Natural killer cell (primary cell): ENCODE measurements around the gene MRO. TPM values are rescaled to one million over a fixed set of nuclear protein-coding genes. Genes with fewer than 3 reads are reported as not detected.

Experiments
- ATAC-seq, 3 donors: fragments of 150-1000 bp in 2 of 3; fragments of 200-7000 bp in 1 of 3; cut with Tn5 transposase; 1 replicate in 1 of 3; 2 replicates in 2 of 3; pipeline ENCODE4 v1.10.0; 2021; ENCODE audit warnings: mild to moderate bottlenecking in 2 of 3, moderate library complexity in 2 of 3
- DNase-seq, 2 donors: peaks; one replicate each; pipeline versions ENCODE4 v3.0.0 to v3.0.0-alpha.2; 2013 to 2021; ENCODE audit warnings: mixed read lengths in 1 of 2
- H3K27ac ChIP-seq: one replicate; pipeline ENCODE4 v1.5.1; 2013; ENCODE audit warnings: mild to moderate bottlenecking, low read length
- H3K27me3 ChIP-seq: one replicate; pipeline ENCODE4 v1.6.1; 2013; ENCODE audit warnings: low read length; ENCODE audit not compliant: control insufficient read depth, insufficient read depth
- H3K36me3 ChIP-seq: one replicate; pipeline ENCODE4 v1.6.1; 2013; ENCODE audit warnings: low read length; ENCODE audit not compliant: control insufficient read depth, insufficient read depth
- H3K4me1 ChIP-seq: one replicate; pipeline ENCODE4 v1.6.1; 2013; ENCODE audit warnings: low read length; ENCODE audit not compliant: control insufficient read depth, insufficient read depth
- H3K4me3 ChIP-seq: one replicate; pipeline ENCODE4 v1.5.1; 2013; ENCODE audit warnings: low read length
- H3K9me3 ChIP-seq: one replicate; pipeline ENCODE4 v1.6.1; 2013; ENCODE audit warnings: low read length; ENCODE audit not compliant: control insufficient read depth, insufficient read depth
- H3K27ac Mint-ChIP-seq, 2 donors: one replicate each; pipeline ENCODE4 v1.8.0; 2022; ENCODE audit warnings: mild to moderate bottlenecking in 2 of 2, mixed read lengths in 2 of 2, moderate library complexity in 1 of 2
- H3K27me3 Mint-ChIP-seq, 2 donors: one replicate each; pipeline ENCODE4 v1.8.0; 2022; ENCODE audit warnings: low read depth in 2 of 2, mixed read lengths in 2 of 2
- H3K36me3 Mint-ChIP-seq: one replicate; pipeline ENCODE4 v1.8.0; 2022; ENCODE audit warnings: mixed read lengths
- H3K4me1 Mint-ChIP-seq, 2 donors: one replicate each; pipeline ENCODE4 v1.8.0; 2022; ENCODE audit warnings: mixed read lengths in 2 of 2
- H3K4me3 Mint-ChIP-seq: one replicate; pipeline ENCODE4 v1.8.0; 2022; ENCODE audit warnings: mild to moderate bottlenecking, moderate library complexity, mixed read lengths
- H3K9me3 Mint-ChIP-seq, 2 donors: one replicate each; pipeline ENCODE4 v1.8.0; 2022; ENCODE audit warnings: mixed read lengths in 2 of 2
- CTCF ChIP-seq: fragments of 200-600 bp; IDR thresholded peaks from one replicate; pipeline ENCODE4 v1.8.0; 2022; ENCODE audit warnings: antibody characterized with exemption
- WGBS: methylation state at CpG from one replicate; pipeline ENCODE4 v1.1.7; 2013; ENCODE audit warnings: missing lambda C conversion rate; ENCODE audit not compliant: insufficient coverage; 5-methylcytosine and 5-hydroxymethylcytosine counted together
- intact Hi-C: fragments of 100-400 bp; cut with micrococcal nuclease; formaldehyde crosslinking; loops from one replicate; pipeline ENCODE4 v1.14.2; 2022
- total RNA-seq, 4 donors: library from RNA; stranded (reverse); fragments of 120-200 nt in 1 of 4; gene quantifications; one replicate each; pipeline versions ENCODE4 v1.2.3 to v1.2.4, GENCODE V29; 2013 to 2022

The MRO gene
- total RNA-seq, 3 donors from 2014 or later (not counting 1 experiment from before 2014, with no cell fraction given): not detected

GRCh38 chr18:50796495-50796894 lies 23.3 kb downstream of the MRO start:
- Histone ChIP-seq H3K9me3 (no peaks in the 10 kb centered on the region), H3K27me3 (peaks cover 2% of the 10 kb centered on the region), H3K4me3 (no peak overlapping the region), H3K4me1 (no peaks in the 10 kb centered on the region), H3K36me3 (no peaks in the 10 kb centered on the region), H3K27ac (no peak overlapping the region)
- DNase-seq (no peak), ATAC-seq (no peak)
- H3K9me3 Mint-ChIP-seq: no peaks in the 10 kb centered on the region
- peaks cover 19 to 54% of the 10 kb centered on the region in 2 donors for H3K27me3 Mint-ChIP-seq
- no peak overlapping the region for H3K27ac Mint-ChIP-seq
- no peaks in the 10 kb centered on the region for H3K36me3 Mint-ChIP-seq
- intact Hi-C loops: no loop called here
- WGBS: 78% methylated on average over 2 of the region's 2 CpGs
- H3K4me1 Mint-ChIP-seq: no peaks in the 10 kb centered on the region
- no peak overlapping the region for H3K4me3 Mint-ChIP-seq
- TF ChIP-seq CTCF: no peak

- Mint-ChIP-seq H3K27ac (no peak overlapping the region), H3K36me3 (no peaks in the 10 kb centered on the region), H3K4me3 (no peak overlapping the region), H3K27me3 (peaks cover 19 to 57% of the 10 kb centered on the region in 2 donors), H3K9me3 (no peaks in the 10 kb centered on the region), H3K4me1 (no peaks in the 10 kb centered on the region)
- 91% methylated on average over 10 of the region's 10 CpGs for WGBS
- no peak overlapping the region for H3K27ac ChIP-seq
- H3K4me3 ChIP-seq: no peak overlapping the region
- ATAC-seq (no peak), DNase-seq (no peak)
- H3K9me3 ChIP-seq: no peaks in the 10 kb centered on the region
- intact Hi-C loops: no loop called here
- H3K36me3 ChIP-seq: no peaks in the 10 kb centered on the region
- TF ChIP-seq CTCF: no peak
- H3K4me1 ChIP-seq: no peaks in the 10 kb centered on the region
- H3K27me3 ChIP-seq: peaks cover 2% of the 10 kb centered on the region
These were observed 25.9 kb downstream of the MRO start for GRCh38 chr18:50793641-50794565.

- no peak overlapping the region for H3K4me3 Mint-ChIP-seq
- H3K27ac Mint-ChIP-seq: no peak overlapping the region
- H3K36me3 ChIP-seq: no peaks in the 10 kb centered on the region
- H3K36me3 Mint-ChIP-seq: no peaks in the 10 kb centered on the region
- DNase-seq (no peak), ATAC-seq (no peak)
- WGBS: 97% methylated on average over 5 of the region's 5 CpGs
- no peaks in the 10 kb centered on the region for H3K4me1 ChIP-seq
- no peak overlapping the region for H3K27ac ChIP-seq
- no peak overlapping the region for H3K4me3 ChIP-seq
- peaks cover 2% of the 10 kb centered on the region for H3K27me3 ChIP-seq
- no peaks in the 10 kb centered on the region for H3K9me3 Mint-ChIP-seq
- TF ChIP-seq CTCF: no peak
- intact Hi-C loops: no loop called here
- H3K9me3 ChIP-seq: no peaks in the 10 kb centered on the region
- H3K27me3 Mint-ChIP-seq: peaks cover 18 to 48% of the 10 kb centered on the region in 2 donors
- no peaks in the 10 kb centered on the region for H3K4me1 Mint-ChIP-seq
These were observed 26.9 kb downstream of the MRO start for GRCh38 chr18:50792885-50793284.
